ENCODE results near the gene SYNGR1.

- TF ChIP-seq EZH2 (IDR thresholded peaks at IDR 0.05; ENCODE audit: borderline replicate concordance, insufficient read depth, low read depth, low read length, poor library complexity, severe bottlenecking), result no peak
- TF ChIP-seq CTCF (IDR thresholded peaks at IDR 0.05), result no peak
These were observed 47.3 kb upstream of the SYNGR1 start for GRCh38 chr22:39302431-39302960.

Data from B cell (primary cell).